Activated T-cell treated with anti-CD3 and anti-CD28 coated beads, Interleukin-2, amount 50 U/mL, for 1 hour (primary cell): ENCODE measurements around the gene ZNF600.
"Not testable (repeated sequence)": the region's sequence is repeated elsewhere in the genome, so short reads cannot be mapped to it uniquely, and the experiment has no call there.

Experiments
- DNase-seq: peaks from one replicate; pipeline ENCODE4 v3.0.0-alpha.2; 2020

ZNF600 gene

DNA sequence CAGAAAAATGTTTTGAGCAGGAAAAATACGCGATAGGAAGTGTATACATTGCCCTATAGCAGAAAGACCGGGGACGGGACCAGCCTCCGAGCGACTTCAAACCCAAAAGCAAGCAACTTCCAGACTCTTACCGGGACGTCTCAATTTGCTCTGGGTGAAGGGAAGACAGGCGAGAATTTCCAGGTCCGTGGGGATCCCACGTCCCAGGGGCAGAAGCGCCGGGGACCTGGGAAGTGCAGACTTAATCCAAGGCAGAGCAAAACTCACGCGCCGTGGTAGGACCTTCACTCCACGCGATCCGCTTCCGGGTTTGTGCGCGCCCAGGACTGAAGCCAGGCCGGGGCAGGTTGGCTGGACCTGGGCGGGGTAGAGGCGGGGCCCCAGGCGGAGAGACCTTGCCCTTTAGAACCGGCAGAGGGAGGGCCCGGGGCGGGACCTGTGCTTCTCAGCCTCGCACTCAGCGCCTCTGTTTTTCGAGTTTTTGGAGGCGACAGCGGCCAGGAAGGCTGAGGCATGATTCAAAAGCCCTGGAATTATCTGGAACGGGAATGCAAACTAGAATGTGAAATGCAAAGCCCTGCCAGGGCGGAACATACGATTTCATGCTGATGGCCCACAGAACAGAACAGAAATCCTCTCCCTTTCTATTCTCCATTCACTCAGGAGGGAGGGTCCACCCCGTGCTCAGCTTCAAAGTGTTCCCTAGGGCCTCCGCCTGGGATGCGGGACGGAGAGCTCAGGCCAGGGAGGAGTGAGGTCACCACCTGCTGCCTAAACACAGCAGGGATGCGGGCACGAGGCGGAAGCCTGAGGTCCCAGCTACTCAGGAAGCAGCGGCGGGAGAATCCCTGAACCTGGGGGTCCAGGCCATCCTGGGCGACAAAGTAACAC is at the start of gene ZNF600:
TSS of gene ZNF600 (minus strand) at position 328 of the 891 bp plus-strand sequence. CDS start 7,903 bp downstream, outside the sequence.
- DNase-seq, result peak; percentile 66

DNA sequence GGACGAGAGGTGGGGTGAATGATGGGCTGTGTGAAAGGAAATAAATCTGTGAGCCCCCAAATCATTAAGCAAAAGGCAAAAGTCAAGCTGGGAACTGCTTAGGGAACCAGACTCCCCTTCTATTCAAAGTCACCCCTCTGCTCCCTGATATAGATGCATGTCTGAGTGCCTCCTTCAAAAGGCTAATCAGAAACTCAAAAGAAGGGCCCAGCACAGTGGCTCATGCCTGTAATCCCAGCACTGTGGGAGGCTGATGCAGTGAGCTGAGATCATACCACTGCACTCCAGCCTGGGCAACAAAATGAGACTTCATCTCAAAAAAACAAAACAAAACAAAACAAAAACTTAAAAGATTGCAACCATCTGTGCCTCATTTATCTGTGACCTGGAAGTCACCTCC is 47.7 kb upstream of the ZNF600 start:
- DNase-seq, result not testable (repeated sequence)

DNA sequence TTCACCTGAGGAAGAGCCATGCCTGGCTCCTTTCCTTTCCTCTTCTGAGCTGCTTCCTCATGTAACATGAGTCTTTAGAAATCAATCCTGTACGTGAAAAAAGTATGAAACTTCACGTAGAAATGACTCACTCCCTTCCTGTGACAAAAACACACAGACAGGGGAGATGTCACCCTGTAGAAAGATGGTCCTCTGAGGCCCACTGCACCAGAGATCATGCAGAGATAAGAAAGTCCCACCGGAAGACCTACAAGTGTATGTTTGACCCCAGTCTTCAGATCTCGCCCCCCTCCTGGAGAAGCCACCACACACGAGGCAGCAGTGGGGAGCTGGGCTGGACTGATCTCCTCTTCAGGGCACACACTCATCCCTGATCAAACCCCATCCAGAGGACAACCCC is 47.0 kb upstream of the ZNF600 start:
- DNase-seq, result not testable (repeated sequence)

DNA sequence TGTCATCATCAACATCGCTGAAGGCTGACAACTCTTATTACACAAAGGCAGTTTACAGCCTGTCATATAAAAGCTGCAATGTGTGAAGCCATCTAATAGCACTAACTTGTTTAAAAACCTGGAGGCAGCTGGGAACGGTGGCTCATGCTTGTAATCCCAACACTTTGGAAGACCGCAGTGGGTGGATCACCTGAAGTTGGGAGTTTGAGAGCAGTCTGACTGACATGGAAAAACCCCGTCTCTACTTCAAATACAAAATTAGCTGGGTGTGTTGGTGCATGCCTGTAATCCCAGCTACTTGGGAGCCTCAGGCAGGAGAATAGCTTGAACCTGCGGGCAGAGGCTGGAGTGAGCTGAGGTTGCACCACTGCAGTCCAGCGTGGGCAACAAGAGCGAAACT is 43.3 kb upstream of the ZNF600 start:
- DNase-seq, result not testable (repeated sequence)

DNA sequence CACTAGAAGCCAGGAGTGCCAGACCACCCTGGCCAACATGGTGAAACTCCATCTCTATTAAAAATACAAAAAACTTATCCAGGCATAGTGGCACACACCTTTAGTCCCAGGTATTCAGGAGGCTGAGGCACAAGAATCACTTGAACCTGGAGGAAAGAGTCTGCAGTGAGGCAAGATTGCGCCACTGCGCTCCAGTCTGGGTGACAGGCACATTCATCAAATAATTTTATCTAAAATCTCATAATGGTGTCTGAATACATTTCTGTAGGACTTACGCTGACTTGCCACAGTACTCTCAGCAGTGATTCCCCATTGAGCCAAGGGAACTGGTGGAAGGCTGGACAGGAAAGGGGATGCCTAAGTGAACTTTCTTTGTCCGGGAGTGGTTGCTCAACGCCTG is 39.2 kb upstream of the ZNF600 start:
- DNase-seq, result no peak

DNA sequence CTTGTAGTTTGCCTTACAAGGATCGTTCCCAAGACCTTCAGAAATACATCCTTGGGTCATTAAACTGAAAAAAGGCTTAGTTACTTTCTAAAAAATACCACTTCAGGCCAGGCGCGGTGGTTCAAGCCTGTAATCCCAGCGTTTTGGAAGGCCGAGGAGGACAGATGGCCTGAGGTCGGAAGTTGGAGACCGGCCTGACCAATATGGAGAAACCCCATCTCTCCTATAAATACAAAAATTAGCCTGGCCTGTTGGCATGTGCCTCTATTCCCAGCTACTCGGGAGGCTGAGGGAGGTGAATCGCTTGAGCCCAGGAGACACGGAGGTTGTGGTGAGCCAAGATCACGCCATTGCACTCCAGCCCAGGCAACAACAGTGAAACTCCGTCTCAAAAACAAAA is 37.1 kb upstream of the ZNF600 start:
- no peak for DNase-seq

DNA sequence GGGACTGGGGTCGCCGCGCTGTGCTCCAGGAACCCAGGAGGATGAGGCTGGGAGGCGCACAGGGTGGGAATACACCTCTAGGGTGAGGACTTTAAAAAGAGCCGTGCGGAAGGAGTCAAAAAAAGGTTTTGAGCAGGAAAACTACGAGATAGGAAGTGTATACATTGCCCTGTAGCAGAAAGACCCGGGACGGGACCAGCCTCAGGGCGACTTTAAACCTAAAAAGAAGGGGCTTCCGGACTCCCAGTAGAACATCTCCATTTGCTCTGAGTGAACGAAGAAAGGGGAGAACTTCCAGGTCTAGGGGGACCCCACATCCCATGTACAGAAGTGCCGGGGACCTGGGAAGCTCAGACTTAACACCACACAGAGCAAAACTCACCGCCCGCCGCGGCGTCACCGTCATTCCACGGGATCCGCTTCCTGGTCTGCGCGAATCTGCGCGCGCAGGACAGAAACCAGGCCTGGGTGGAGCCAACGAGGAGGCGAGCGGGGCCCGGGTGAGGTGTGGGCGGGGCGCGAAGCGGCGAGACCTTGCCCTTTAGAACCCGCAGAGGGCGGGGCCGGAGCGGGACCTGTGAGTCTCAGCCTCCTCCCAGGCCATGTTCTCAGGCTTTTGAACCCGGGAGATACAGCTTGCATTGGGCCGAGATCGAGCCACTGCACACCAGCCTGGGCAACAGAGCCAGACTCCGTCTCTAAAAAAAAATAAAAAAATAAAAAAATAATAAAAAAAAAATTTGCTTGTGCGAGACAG is 34.8 kb upstream of the ZNF600 start, which contains the start of gene ZNF28:
TSS of gene ZNF28 (minus strand) at position 430 of the 757 bp plus-strand sequence. CDS start 3,675 bp downstream, outside the sequence.
- peak; percentile 62 for DNase-seq

DNA sequence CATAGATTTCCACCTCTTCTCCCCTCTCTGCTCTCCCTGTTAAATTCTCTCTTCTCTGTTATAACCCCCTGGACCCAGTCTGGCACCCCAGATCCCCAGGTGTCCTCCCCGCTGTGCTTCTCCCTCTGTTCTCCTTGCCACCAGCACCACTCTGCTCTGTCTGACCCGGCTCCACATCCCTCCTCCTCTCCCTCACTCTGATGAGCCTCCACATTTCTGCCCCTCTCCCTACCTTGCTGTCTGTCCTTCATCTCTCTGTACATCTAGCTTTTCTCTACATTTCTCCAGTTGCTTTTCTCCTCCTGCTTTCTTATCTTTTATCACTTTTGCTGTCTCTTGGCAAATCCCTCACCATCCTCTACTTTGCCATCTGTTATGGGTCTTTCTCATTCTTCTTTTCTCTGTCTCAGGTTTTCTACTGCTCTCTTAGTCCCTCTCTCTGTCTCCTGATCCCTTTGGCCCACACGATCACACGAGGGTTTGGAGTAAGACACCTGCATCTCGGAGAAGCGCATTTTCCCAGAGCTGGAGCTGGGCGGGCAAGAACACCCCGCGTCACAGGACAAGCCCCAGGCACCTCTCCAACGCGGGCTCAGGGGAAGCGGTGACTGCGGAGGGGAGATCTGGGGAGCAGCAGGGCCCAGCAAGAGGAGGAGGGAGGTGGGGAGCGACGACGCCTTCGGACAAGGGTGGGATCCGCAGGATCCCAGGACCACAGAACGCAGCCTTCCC is 34.0 kb upstream of the ZNF600 start:
- DNase-seq, result peak; percentile 20

DNA sequence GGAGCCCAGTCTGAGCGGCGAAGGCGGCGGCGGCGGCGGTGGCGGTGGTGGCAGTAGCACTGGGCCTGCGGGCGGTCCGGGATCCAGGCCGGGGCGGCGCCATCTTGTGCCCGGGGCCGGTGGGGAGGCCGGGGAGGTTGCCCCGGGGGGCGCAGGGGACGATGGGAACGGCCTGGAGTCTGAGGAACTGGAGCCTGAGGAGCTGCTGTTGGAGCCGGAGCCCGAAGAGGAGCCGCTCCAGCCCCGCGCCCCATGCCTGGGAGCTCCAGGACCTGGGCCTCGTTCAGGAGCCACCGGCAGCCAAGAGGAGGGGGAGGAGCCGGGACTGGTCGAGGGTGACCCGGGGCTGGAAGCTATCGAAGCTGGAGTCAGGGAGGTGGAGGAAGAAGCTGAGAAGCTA is 23.2 kb upstream of the ZNF600 start:
- DNase-seq, result no peak

DNA sequence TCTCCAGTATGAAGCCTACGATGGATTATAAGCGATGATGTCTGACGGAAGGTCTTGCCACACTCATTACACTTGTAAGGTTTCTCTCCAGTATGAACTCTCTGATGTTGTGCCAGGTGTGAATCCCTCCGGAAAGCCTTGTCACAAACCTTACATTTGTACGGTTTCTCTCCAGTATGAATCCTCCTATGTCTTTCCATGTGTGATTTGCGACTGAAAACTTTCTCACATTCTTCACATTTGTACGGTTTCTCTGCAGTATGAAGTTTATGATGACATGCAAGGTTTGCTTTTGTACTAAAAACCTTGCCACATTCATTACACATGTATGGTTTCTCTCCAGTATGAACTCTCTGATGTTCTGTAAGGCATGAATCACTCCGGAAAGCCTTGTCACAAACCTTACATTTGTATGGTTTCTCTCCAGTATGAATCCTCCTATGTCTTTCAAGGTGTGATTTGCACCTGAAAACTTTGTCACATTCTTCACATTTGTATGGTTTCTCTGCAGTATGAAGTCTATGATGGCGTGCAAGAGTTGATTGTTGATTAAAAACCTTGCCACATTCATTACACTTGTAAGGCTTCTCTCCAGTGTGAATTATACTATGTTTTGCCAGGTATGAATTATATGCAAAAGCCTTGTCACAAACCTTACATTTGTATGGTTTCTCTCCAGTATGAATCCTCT is 13.5 kb upstream of the ZNF600 start:
- not testable (repeated sequence) for DNase-seq

DNA sequence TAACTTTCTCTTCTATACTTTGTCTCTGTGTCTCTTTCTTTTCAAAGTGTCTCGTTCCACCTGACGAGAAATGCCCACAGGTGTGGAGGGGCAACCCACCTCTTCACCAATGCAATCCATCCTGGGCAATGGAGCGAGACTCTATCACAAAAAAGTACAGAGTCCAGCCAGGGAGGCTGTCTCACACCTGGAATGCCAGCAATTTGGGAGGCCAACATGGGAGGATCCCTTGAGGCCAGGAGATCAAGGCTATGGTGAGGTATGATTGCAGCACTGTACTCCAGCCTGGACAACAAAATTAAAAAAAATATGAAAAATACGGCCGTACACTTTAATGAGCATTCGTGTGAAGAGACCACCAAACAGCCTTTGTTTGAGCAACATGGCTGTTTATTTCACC is 2.8 kb upstream of the ZNF600 start:
- DNase-seq, result no peak

DNA sequence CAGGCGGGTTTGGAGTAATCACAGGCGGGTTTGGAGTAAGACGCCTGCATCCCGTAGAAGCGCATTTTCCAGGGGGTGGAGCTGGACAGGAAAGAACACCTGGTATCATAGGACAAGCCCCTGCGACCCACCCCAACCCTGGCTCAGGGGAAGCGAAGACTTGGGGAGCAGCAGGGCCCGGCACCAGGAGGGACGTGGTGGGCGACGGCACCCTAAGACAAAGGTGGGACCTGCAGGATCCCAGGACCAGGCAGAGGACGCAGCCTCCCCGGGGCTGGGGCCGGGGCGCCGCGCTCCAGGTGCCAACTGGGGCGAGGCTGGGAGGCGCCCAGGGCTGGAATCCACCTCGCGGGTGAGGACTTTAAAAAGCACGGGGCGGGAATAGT is 520 bp downstream of the ZNF600 start:
- peak; percentile 17 for DNase-seq

DNA sequence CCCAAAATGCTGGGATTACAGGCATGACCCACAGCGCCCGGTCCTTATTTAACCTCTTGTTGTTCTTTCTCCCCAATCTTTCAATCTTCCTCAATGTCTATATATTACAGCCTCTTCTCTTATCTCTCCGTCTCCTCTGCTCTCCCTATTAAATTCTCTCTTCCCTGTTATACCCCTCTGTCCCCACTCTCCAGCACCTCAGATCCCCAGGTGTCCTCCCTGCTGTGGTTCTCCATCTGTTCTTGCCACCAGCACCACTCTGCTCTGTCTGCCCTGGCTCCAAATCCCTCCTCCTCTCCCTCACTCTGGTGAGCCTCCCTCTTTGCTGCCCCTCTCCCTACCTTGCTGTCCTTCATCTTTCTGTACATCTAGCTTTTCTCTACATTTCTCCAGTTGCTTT is 1.1 kb downstream of the ZNF600 start:
- no peak for DNase-seq

DNA sequence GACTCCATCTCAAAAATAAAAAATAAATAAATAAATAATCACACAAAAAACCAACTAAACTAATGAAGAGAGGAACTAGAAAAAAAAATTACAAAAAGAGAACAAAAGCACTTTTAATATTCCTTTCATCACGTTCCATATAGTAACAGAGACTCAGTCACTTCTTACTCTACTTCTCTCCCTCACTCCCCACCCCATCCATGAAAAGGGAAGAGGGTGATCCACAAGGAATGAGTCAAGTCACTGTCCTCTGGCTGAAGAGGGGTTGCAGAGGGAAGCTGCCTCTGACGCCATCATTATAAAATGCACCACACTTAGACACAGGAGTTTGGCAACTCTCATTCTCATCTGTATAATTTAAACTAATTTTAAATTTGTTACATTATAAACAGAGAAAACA is 3.7 kb downstream of the ZNF600 start:
- not testable (repeated sequence) for DNase-seq

DNA sequence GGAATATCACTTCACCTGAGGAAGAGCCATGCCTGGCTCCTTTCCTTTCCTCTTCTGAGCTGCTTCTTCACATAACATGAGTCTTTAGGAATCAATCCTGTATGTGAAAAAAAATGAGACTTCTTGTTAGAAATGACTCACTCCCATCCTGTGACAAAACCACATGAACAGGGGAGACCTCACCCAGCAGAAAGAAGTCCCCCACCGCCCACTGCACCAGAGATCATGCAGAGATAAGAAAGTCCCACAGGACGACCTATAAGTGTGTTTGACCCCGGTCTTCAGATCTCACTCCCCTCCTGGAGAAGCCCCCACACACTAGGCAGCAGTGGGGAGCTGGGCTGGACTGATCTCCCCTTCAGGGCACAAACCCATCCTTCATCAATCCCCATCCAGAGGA is 7.8 kb downstream of the ZNF600 start:
- DNase-seq, result no peak

DNA sequence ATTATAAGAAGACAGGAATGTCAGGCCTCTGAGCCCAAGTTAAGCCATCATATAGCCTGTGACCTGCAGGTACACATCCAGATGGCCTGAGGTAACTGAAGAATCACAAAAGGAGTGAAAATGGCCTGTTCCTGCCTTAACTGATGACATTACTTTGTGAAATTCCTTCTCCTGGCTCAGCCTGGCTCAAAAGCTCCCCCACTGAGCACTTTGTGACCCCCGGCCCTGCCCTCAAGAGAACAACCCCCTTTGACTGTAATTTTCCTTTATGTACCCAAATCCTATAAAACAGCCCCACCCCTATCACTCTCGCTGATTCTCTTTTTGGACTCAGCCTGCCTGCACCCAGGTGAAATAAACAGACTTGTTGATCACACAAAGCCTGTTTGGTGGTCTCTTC is 30.1 kb downstream of the ZNF600 start:
- DNase-seq, result not testable (repeated sequence)

DNA sequence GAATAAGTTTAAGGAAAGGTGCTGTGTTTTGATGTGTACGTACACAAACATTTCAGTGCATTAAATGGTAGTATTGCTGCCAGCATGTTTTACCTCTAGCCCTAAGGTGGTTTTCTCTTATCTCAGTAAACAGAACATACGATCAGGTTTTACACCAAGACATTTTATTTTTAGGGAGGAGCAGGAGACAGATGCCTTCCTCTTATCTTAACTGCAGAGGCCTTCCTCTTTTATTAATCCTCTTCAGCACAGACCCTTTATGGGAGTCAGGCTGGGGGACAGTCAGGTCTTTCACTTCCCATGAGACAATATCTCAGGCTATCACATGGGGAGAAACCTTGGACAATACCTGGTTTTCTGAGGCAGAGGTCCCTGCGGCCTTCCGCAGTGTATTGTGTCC is 36.8 kb downstream of the ZNF600 start:
- no peak for DNase-seq

DNA sequence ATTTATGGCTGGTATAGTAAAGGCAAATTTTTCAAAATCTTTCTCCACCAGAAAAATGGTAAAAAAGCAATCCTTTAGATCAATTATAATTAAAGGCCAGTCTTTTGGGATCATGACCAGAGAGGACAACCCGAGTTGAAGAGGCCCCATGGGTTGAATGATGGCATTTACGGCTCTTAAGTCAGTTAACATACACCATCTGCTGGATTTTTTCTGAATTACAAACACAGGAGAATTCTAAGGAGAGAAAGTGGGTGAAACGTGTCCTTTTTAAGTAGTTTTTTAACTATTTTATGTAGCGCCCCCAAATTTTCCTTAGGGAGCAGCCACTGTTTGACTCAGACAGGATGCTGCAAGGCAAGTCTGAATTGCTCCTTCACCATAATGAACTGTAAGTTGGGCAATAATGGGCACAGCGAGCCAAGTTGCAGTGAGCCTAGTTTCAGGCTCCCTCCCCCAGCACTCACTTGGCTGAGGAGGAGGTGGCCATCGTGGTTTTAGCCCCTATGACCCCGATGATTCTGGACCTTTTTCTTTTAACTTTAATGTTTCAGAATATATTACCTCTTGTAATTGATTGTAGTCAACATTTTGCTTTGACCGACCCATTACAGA is 38.1 kb downstream of the ZNF600 start:
- no peak for DNase-seq

DNA sequence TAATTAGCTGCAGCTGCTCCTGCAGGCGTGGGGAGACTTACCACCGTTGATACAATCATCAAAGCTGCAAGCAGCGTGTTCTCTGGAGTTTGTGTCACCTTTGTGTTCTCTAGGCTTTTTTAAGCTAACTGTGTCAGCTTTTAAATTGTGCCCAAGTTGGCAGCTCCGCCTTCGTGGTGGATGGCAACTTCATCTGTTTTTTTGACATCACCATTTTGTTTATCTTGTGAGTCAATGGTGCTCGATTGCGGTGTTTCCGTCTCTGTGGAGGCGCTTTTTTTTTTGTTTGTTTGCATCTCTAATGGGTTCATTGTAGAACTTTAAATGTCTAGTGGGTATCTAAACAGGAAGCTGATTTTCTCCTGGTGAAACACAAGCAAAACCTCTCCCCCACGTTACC is 40.7 kb downstream of the ZNF600 start:
- not testable (repeated sequence) for DNase-seq

DNA sequence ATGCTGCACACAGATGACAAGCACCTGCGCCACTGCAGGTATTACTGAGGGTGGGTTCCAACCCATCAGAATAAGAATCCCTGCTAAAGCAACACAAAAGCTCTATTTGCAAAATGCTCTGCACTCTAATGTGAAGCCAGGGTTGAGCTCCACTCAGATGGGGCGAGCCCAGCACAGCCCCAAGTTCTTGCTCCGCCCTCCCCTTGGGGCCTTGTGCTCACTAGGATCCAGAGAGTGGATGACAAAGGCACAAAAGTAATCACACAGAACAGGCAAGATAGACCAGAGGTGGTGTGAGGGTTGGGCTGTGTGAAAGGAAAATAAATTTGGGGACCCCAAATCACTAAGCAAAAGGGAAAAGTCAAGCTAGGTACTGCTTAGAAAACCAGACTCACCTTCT is 43.5 kb downstream of the ZNF600 start:
- DNase-seq, result no peak

DNA sequence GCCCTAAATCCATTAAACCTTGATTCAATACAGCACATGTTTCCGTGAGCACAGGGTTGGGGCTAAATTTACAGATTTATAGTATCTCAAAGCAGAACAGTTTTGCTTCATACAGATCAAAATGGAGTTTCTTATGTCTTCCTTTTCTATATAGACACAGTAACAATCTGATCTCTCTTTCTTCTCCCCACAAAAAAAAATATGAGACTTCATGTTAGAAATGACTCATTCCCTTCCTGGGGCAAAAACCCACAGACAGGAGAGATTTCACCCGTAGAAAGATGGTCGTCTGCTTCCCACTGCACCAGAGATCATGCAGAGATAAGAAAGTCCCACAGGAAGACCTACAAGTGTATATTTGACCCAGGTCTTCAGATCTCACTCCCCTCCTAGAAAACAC is 44.1 kb downstream of the ZNF600 start:
- no peak for DNase-seq

DNA sequence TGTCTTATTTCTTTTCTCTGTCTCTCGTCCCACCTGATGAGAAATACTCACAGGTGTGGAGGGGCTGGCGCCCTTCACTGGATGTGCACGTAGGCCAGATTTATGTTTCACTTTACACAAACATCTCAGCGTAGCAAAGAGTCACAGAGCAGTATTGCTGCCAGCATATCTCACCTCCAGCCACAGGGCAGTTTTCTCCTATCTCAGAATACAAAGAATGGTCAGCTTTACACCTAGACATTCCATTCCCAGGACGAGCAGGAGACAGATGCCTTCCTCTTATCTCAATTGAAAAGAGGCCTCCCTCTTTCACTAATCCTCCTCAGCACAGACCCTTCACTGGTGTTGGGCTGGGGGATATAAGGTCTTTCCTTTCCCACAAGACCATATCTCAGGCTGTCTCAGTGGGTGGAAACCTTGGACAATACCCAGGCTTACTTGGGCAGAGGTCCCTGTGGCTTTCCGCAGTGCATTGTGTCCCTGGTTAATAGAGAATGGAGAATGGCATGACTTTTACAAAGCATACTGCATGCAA is 44.6 kb downstream of the ZNF600 start:
- DNase-seq, result no peak
